CD4-positive, alpha-beta T cell treated with Interleukin-4 for 1 hour (primary cell): ENCODE measurements around the gene HAO2.
"Not testable (repeated sequence)": the region's sequence is repeated elsewhere in the genome, so short reads cannot be mapped to it uniquely, and the experiment has no call there.

ENCODE experiments used
- DNase-seq, 2 donors: peaks; one replicate each; pipeline ENCODE4 v3.0.0-alpha.2; 2020 to 2022

Gene HAO2

GRCh38 chr1:119368554-119368953, at the start of gene HAO2:
HAO2 (plus strand) TSS chr1:119368785; CDS start chr1:119381086, 12,301 bp downstream.
- no peak for DNase-seq

- no peak for DNase-seq
These were observed 48.5 kb upstream of the HAO2 start for GRCh38 chr1:119320100-119320499.

GRCh38 chr1:119321666-119322419, 46.7 kb upstream of the HAO2 start:
- no peak for DNase-seq

- DNase-seq: no peak
These were observed 45.2 kb upstream of the HAO2 start for GRCh38 chr1:119323216-119323982.

- no peak for DNase-seq
These were observed 44.4 kb upstream of the HAO2 start for GRCh38 chr1:119324198-119324597.

GRCh38 chr1:119326251-119326650, 42.3 kb upstream of the HAO2 start:
- DNase-seq: no peak

- peak in 1 of 2 donors; percentile 4 for DNase-seq
These were observed 41.5 kb upstream of the HAO2 start for GRCh38 chr1:119327094-119327449.

GRCh38 chr1:119327450-119328155, 41.0 kb upstream of the HAO2 start:
- DNase-seq: peak in 1 of 2 donors; percentile 10

GRCh38 chr1:119329541-119330461, 38.8 kb upstream of the HAO2 start:
- DNase-seq: no peak

GRCh38 chr1:119330466-119331189, 38.0 kb upstream of the HAO2 start:
- DNase-seq: no peak

- DNase-seq: no peak
These were observed 37.4 kb upstream of the HAO2 start for GRCh38 chr1:119331190-119331515.

GRCh38 chr1:119331915-119332314, 36.7 kb upstream of the HAO2 start:
- DNase-seq: no peak

GRCh38 chr1:119332622-119333021, 36.0 kb upstream of the HAO2 start:
- DNase-seq: no peak

GRCh38 chr1:119333163-119333896, 35.3 kb upstream of the HAO2 start:
- DNase-seq: no peak

GRCh38 chr1:119333897-119334250, 34.7 kb upstream of the HAO2 start:
- not testable (repeated sequence) for DNase-seq

- no peak for DNase-seq
These were observed 31.7 kb upstream of the HAO2 start for GRCh38 chr1:119336848-119337247.

GRCh38 chr1:119338004-119338403, 30.6 kb upstream of the HAO2 start:
- no peak for DNase-seq

- no peak for DNase-seq
These were observed 29.8 kb upstream of the HAO2 start for GRCh38 chr1:119338757-119339156.

GRCh38 chr1:119340861-119341261, 27.7 kb upstream of the HAO2 start:
- no peak for DNase-seq

- no peak for DNase-seq
These were observed 27.1 kb upstream of the HAO2 start for GRCh38 chr1:119341372-119341947.

GRCh38 chr1:119345398-119345797, 23.2 kb upstream of the HAO2 start:
- DNase-seq: no peak
